GM20000 (cell line): ENCODE results near the gene ATP11A.

Source experiments
- DNase-seq: peaks from one replicate; pipeline ENCODE4 v3.0.0; 2012; ENCODE audit warnings: low spot score
- CTCF ChIP-seq: IDR thresholded peaks from 2 replicates; pipeline ENCODE4 v1.5.1; 2012; ENCODE audit warnings: mild to moderate bottlenecking, control low read depth; ENCODE audit errors: extremely low read depth, missing control alignments

ATP11A gene

GRCh38 chr13:112696001-112696868 is 6.4 kb downstream of the ATP11A start:
- TF ChIP-seq CTCF = no peak
- no peak for DNase-seq

- DNase-seq = no peak
- no peak for TF ChIP-seq CTCF
Measured at GRCh38 chr13:112696869-112697465, 7.1 kb downstream of the ATP11A start.

- TF ChIP-seq CTCF = no peak
- DNase-seq = no peak
Measured at GRCh38 chr13:112697756-112698655, 8.2 kb downstream of the ATP11A start.

GRCh38 chr13:112699322-112699918 is 9.6 kb downstream of the ATP11A start:
- no peak for TF ChIP-seq CTCF
- DNase-seq = no peak

GRCh38 chr13:112700291-112701060 is 10.6 kb downstream of the ATP11A start:
- DNase-seq = no peak
- no peak for TF ChIP-seq CTCF

GRCh38 chr13:112702341-112702985 is 12.6 kb downstream of the ATP11A start:
- TF ChIP-seq CTCF = no peak
- DNase-seq = no peak
